Tibial nerve (tissue), 4 donors: ENCODE data around the gene KIAA0586. TPM values are rescaled to one million over a fixed set of nuclear protein-coding genes. Genes with fewer than 3 reads are reported as not detected.
"Not testable (repeated sequence)": the region's sequence is repeated elsewhere in the genome, so short reads cannot be mapped to it uniquely, and the experiment has no call there.

Experiments
- DNase-seq, 2 donors: peaks; one replicate each; pipeline ENCODE4 v3.0.0-alpha.2; 2019; ENCODE audit warnings: low spot score in 2 of 2
- H3K27ac ChIP-seq, 4 donors: fragments of 200-600 bp; sonication (generic) in 3 of 4; one replicate each; pipeline ENCODE4 v1.5.1; 2017 to 2019; ENCODE audit warnings: mild to moderate bottlenecking in 1 of 4
- H3K27me3 ChIP-seq, 2 donors: fragments of 200-600 bp; sonication (generic) in 1 of 2; one replicate each; pipeline versions ENCODE4 v1.5.1 to v1.6.0; 2017 to 2019
- H3K36me3 ChIP-seq, 3 donors: fragments of 200-600 bp; sonication (generic); one replicate each; pipeline ENCODE4 v1.5.1; 2018 to 2019
- H3K4me1 ChIP-seq, 4 donors: fragments of 200-600 bp; sonication (generic) in 3 of 4; one replicate each; pipeline ENCODE4 v1.5.1; 2017 to 2019
- H3K4me3 ChIP-seq, 4 donors: fragments of 200-600 bp; sonication (generic) in 3 of 4; one replicate each; pipeline ENCODE4 v1.5.1; 2017 to 2019; ENCODE audit warnings: mild to moderate bottlenecking in 1 of 4, moderate library complexity in 1 of 4
- H3K9me3 ChIP-seq, 4 donors: fragments of 200-600 bp; sonication (generic) in 3 of 4; one replicate each; pipeline ENCODE4 v1.5.1; 2017 to 2019
- EP300 ChIP-seq, 2 donors: sonication (generic); formaldehyde crosslinking; IDR thresholded peaks; one replicate each; pipeline ENCODE4 v1.6.1; 2017; ENCODE audit warnings: antibody characterized with exemption in 2 of 2, mild to moderate bottlenecking in 1 of 2
- POLR2A ChIP-seq, 2 donors: fragments of 450-650 bp; IDR thresholded peaks; one replicate each; pipeline ENCODE4 v1.6.1; 2017; ENCODE audit warnings: antibody characterized with exemption in 2 of 2, mild to moderate bottlenecking in 2 of 2, moderate library complexity in 2 of 2
- WGBS, 2 donors: methylation state at CpG; one replicate each; pipeline ENCODE4 v1.1.5; 2018; 5-methylcytosine and 5-hydroxymethylcytosine counted together
- total RNA-seq, 4 donors: library from RNA; depleted of rRNA; stranded (reverse); fragments of >200 nt; gene quantifications; one replicate each; pipeline ENCODE4 v1.1.0, GENCODE V29; 2016
- TF ChIP-seq, protein P1 (sequence below), 5 experiments: fragments of 200-600 bp in 3 of 5; fragments of 450-650 bp in 2 of 5; sonication (generic) in 3 of 5; IDR thresholded peaks; one replicate each; pipeline ENCODE4 v1.5.1; 2016 to 2019; ENCODE audit warnings: antibody characterized with exemption in 5 of 5, mild to moderate bottlenecking in 3 of 5, moderate library complexity in 2 of 5

Gene KIAA0586
- total RNA-seq, 4 donors from 2014 or later = 17.1 to 27.3 (median 17.5) TPM

DNA sequence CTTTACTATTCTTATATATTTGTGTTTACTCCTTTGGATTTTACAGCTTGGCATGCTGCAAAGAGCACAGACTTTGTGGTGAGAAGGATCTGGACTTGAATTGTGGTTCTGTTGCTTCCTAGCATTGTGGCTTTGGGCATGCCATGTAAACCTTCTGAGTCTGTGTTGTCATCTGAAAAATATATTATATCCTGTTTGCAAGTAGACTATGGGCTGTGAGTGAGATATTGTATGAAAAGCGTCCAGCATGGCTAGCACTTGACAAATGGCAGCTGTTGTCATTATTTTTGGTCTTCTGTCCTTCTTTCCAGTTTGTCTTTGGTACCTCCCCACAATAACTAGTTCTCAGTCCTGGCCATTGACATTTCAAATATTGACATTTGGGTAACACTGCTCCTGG lies 148.4 kb downstream of the KIAA0586 start:
- Histone ChIP-seq H3K27ac (no peak overlapping the region), H3K4me1 (no peaks in the 10 kb centered on the region), H3K36me3 (no peaks in the 10 kb centered on the region), H3K27me3 (no peaks in the 10 kb centered on the region), H3K4me3 (no peak overlapping the region), H3K9me3 (peaks cover 0 to 4% (median 0%) of the 10 kb centered on the region in 4 donors)
- no peak for TF ChIP-seq POLR2A (IDR thresholded peaks at IDR 0.05)
- TF ChIP-seq, protein P1, sequence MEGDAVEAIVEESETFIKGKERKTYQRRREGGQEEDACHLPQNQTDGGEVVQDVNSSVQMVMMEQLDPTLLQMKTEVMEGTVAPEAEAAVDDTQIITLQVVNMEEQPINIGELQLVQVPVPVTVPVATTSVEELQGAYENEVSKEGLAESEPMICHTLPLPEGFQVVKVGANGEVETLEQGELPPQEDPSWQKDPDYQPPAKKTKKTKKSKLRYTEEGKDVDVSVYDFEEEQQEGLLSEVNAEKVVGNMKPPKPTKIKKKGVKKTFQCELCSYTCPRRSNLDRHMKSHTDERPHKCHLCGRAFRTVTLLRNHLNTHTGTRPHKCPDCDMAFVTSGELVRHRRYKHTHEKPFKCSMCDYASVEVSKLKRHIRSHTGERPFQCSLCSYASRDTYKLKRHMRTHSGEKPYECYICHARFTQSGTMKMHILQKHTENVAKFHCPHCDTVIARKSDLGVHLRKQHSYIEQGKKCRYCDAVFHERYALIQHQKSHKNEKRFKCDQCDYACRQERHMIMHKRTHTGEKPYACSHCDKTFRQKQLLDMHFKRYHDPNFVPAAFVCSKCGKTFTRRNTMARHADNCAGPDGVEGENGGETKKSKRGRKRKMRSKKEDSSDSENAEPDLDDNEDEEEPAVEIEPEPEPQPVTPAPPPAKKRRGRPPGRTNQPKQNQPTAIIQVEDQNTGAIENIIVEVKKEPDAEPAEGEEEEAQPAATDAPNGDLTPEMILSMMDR (IDR thresholded peaks at IDR 0.05) = no peak
- 39 to 40% methylated on average over 1 of the region's 1 CpG for WGBS, 2 donors
- DNase-seq = no peak

- not testable (repeated sequence) for H3K4me3 ChIP-seq, H3K4me1 ChIP-seq, H3K9me3 ChIP-seq, H3K36me3 ChIP-seq, DNase-seq, H3K27me3 ChIP-seq, H3K27ac ChIP-seq
Measured at GRCh38 chr14:58580035-58580434, 152.5 kb downstream of the KIAA0586 start.

DNA sequence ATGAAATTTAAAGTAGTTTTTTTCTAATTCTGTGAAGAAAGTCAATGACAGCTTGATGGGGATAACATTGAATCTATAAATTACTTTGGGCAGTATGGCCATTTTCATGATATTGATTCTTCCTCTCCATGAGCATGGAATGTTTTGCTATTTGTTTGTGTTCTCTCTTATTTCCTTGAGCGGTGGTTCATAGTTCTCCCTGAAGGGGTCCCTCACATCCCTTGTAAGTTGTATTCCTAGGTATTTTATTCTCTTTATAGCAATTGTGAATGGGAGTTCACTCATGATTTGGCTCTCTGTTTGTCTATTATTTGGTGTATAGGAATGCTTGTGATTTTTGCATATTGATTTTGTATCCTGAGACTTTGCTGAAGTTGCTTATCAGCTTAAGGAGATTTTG lies 153.9 kb downstream of the KIAA0586 start:
- not testable (repeated sequence) for DNase-seq, H3K9me3 ChIP-seq, H3K4me3 ChIP-seq, H3K36me3 ChIP-seq, H3K4me1 ChIP-seq, H3K27me3 ChIP-seq, H3K27ac ChIP-seq
- 88 to 91% methylated on average over 1 of the region's 1 CpG for WGBS, 2 donors

- TF ChIP-seq EP300 (IDR thresholded peaks at IDR 0.05) (no peak), POLR2A (IDR thresholded peaks at IDR 0.05) (no peak)
- TF ChIP-seq, protein P1 (IDR thresholded peaks at IDR 0.05) = no peak
- WGBS, 2 donors = 71 to 85% methylated on average over 1 of the region's 1 CpG
- peaks cover 0 to 4% (median 0%) of the 10 kb centered on the region in 4 donors for H3K9me3 ChIP-seq
- no peaks in the 10 kb centered on the region for H3K4me1 ChIP-seq
- no peak for DNase-seq
- no peak overlapping the region for H3K4me3 ChIP-seq
- H3K36me3 ChIP-seq = no peaks in the 10 kb centered on the region
- H3K27ac ChIP-seq = no peak overlapping the region
- no peaks in the 10 kb centered on the region for H3K27me3 ChIP-seq
Measured at GRCh38 chr14:58584383-58584782, 156.9 kb downstream of the KIAA0586 start.

GRCh38 chr14:58587271-58587670 lies 159.8 kb downstream of the KIAA0586 start:
- Histone ChIP-seq H3K27me3 (no peaks in the 10 kb centered on the region), H3K4me3 (no peak overlapping the region), H3K27ac (no peak overlapping the region), H3K4me1 (no peaks in the 10 kb centered on the region), H3K36me3 (no peaks in the 10 kb centered on the region), H3K9me3 (no peaks in the 10 kb centered on the region)
- TF ChIP-seq POLR2A (IDR thresholded peaks at IDR 0.05) (no peak), EP300 (IDR thresholded peaks at IDR 0.05) (no peak)
- TF ChIP-seq, protein P1 (IDR thresholded peaks at IDR 0.05) = no peak
- DNase-seq = no peak
- WGBS, 2 donors = 25% methylated on average over 1 of the region's 1 CpG

- not testable (repeated sequence) for H3K36me3 ChIP-seq, H3K4me3 ChIP-seq
- 80 to 83% methylated on average over 18 of the region's 18 CpGs for WGBS, 2 donors
Measured at GRCh38 chr14:58588321-58588720, 160.8 kb downstream of the KIAA0586 start.

GRCh38 chr14:58593977-58594376 lies 166.5 kb downstream of the KIAA0586 start:
- Histone ChIP-seq H3K27me3 (no peaks in the 10 kb centered on the region), H3K27ac (no peak overlapping the region), H3K4me3 (no peak overlapping the region), H3K36me3 (no peaks in the 10 kb centered on the region), H3K9me3 (no peaks in the 10 kb centered on the region), H3K4me1 (no peaks in the 10 kb centered on the region)
- DNase-seq = no peak
- WGBS, 2 donors = 85 to 90% methylated on average over 4 of the region's 4 CpGs
- no peak for TF ChIP-seq POLR2A (IDR thresholded peaks at IDR 0.05)
- TF ChIP-seq EP300 (IDR thresholded peaks at IDR 0.05) = no peak
- TF ChIP-seq, protein P1 (IDR thresholded peaks at IDR 0.05) = no peak

More at GRCh38 chr14:58588321-58588720, 160.8 kb downstream of the KIAA0586 start:
- not testable (repeated sequence) for H3K27me3 ChIP-seq, H3K27ac ChIP-seq, H3K4me1 ChIP-seq, DNase-seq, H3K9me3 ChIP-seq
